Endothelial cell of umbilical vein (primary cell): ENCODE results near the gene C19orf25. TPM values are rescaled to one million over a fixed set of nuclear protein-coding genes. Genes with fewer than 3 reads are reported as not detected.

Source experiments
- BruUV-seq: library from RNA; stranded (reverse); fragments of 400-500 nt; replicated peaks from 2 replicates; lab custom pipeline; 2021; lab: Mats Ljungman, UMichigan
- CTCF ChIA-PET: fragments of 300-600, 350-600 bp; sonication (Branson Sonifier 250); formaldehyde crosslinking; loops from one replicate; lab custom pipeline; 2021; ENCODE audit warnings: antibody characterized with exemption, inconsistent platforms; lab: Charles Lee
- POLR2A ChIA-PET: fragments of 300-600, 350-600 bp; sonication (Branson Sonifier 250); formaldehyde crosslinking; loops from one replicate; lab custom pipeline; 2021; ENCODE audit warnings: antibody characterized with exemption, inconsistent platforms; lab: Charles Lee
- DNase-seq: peaks from one replicate; pipeline ENCODE4 v3.0.0-alpha.2; 2011; ENCODE audit warnings: low read depth, low spot score
- FAIRE-seq: peaks from 2 replicates; lab custom pipeline; 2011; peaks lifted over from hg19 to GRCh38; lab: Jason Lieb, UNC
- H2AFZ ChIP-seq: 2 replicates; pipeline ENCODE4 v1.6.0; 2012; ENCODE audit warnings: low read depth, low read length, control low read depth, inconsistent platforms
- H3K27ac ChIP-seq: 2 replicates; pipeline ENCODE4 v1.5.1; 2011; ENCODE audit warnings: low read depth, mild to moderate bottlenecking, control low read depth, low read length, moderate library complexity; ENCODE audit not compliant: insufficient read depth
- H3K27me3 ChIP-seq, 2 experiments: 2 replicates each; pipeline versions ENCODE4 v1.6.0 to v1.6.1; 2011; ENCODE audit warnings: low read length in 2 of 2, mixed read lengths in 1 of 2; ENCODE audit not compliant: control insufficient read depth in 2 of 2, insufficient read depth in 2 of 2
- H3K36me3 ChIP-seq, 2 experiments: 2 replicates in 1 of 2; 3 replicates in 1 of 2; pipeline ENCODE4 v1.5.1; 2011; ENCODE audit warnings: low read length in 2 of 2, mild to moderate bottlenecking in 1 of 2, moderate library complexity in 1 of 2; ENCODE audit not compliant: control insufficient read depth in 2 of 2, insufficient read depth in 2 of 2; ENCODE audit errors: extremely low read depth in 1 of 2
- H3K4me1 ChIP-seq: 3 replicates; pipeline ENCODE4 v1.5.1; 2011; ENCODE audit warnings: mild to moderate bottlenecking, low read length; ENCODE audit not compliant: control insufficient read depth, insufficient read depth; ENCODE audit errors: extremely low read depth
- H3K4me2 ChIP-seq: 2 replicates; pipeline ENCODE4 v1.6.1; 2011; ENCODE audit warnings: low read length, control low read depth, mixed read lengths; ENCODE audit not compliant: insufficient read depth
- H3K4me3 ChIP-seq, 3 experiments: fragments of 200-600 bp in 1 of 3; sonication (generic), shearing (Covaris generic) in 1 of 3; replicated peaks in 1 of 3; 2 replicates each; pipeline ENCODE4 v1.5.1; 2011 to 2016; ENCODE audit warnings: control low read depth in 3 of 3, low read length in 3 of 3, mild to moderate bottlenecking in 2 of 3, inconsistent platforms in 1 of 3, low read depth in 1 of 3, moderate library complexity in 1 of 3; ENCODE audit not compliant: insufficient read depth in 1 of 3
- H3K79me2 ChIP-seq: 2 replicates; pipeline ENCODE4 v1.6.0; 2012; ENCODE audit warnings: low read length, inconsistent platforms; ENCODE audit not compliant: control insufficient read depth, insufficient read depth
- H3K9ac ChIP-seq: replicated peaks from 2 replicates; pipeline ENCODE3; 2011; ENCODE audit warnings: low read length, control low read depth; ENCODE audit not compliant: insufficient read depth; ENCODE audit errors: extremely low read depth
- H3K9me1 ChIP-seq: replicated peaks from 3 replicates; pipeline ENCODE4 v1.6.0; 2011; ENCODE audit warnings: mild to moderate bottlenecking, low read length; ENCODE audit not compliant: control insufficient read depth, insufficient read depth; ENCODE audit errors: extremely low read depth
- H3K9me3 ChIP-seq: replicated peaks from 2 replicates; pipeline ENCODE4 v1.5.1; 2012; ENCODE audit warnings: low read length, inconsistent platforms; ENCODE audit not compliant: control insufficient read depth, insufficient read depth
- H4K20me1 ChIP-seq: replicated peaks from 2 replicates; pipeline ENCODE3; 2011; ENCODE audit warnings: mild to moderate bottlenecking, low read length; ENCODE audit not compliant: control insufficient read depth, insufficient read depth; ENCODE audit errors: extremely low read depth
- EZH2 ChIP-seq: IDR thresholded peaks from 2 replicates; pipeline ENCODE4 v1.6.1; 2012; ENCODE audit warnings: borderline replicate concordance, low read depth, mild to moderate bottlenecking, moderate library complexity, low read length, inconsistent platforms; ENCODE audit not compliant: severe bottlenecking
- FOS ChIP-seq: IDR thresholded peaks from 2 replicates; pipeline ENCODE4 v1.6.1; 2011; ENCODE audit warnings: mild to moderate bottlenecking, low read length, moderate library complexity, borderline replicate concordance; ENCODE audit not compliant: insufficient read depth
- GATA2 ChIP-seq: IDR thresholded peaks from 2 replicates; pipeline ENCODE4 v1.7.0; 2011; ENCODE audit warnings: low read depth, mild to moderate bottlenecking, moderate library complexity, mixed read lengths, low read length; ENCODE audit not compliant: insufficient read length, insufficient read depth
- JUN ChIP-seq: IDR thresholded peaks from 2 replicates; pipeline ENCODE4 v1.6.1; 2011; ENCODE audit warnings: borderline replicate concordance, low read depth; ENCODE audit not compliant: insufficient read length, insufficient read depth
- MYC ChIP-seq: IDR thresholded peaks from one replicate; pipeline ENCODE4 v1.6.1; 2011; ENCODE audit warnings: mild to moderate bottlenecking, low read depth, low read length
- POLR2A ChIP-seq: IDR thresholded peaks from 2 replicates; pipeline ENCODE4 v1.6.1; 2012; ENCODE audit warnings: low read depth, mild to moderate bottlenecking, control low read depth, low read length
- POLR2AphosphoS5 ChIP-seq: IDR thresholded peaks from 2 replicates; pipeline ENCODE4 v1.6.1; 2012; ENCODE audit warnings: low read depth, mild to moderate bottlenecking, control low read depth, low read length, moderate library complexity; ENCODE audit not compliant: insufficient read depth
- dilution Hi-C: fragments of 300-500 bp; cut with MboI; formaldehyde crosslinking; loops from one replicate; pipeline ENCODE4 v1.15.0; 2019; ENCODE audit warnings: low sequenced_read_pairs; ENCODE audit not compliant: extremely low pct_ligation_motif_present
- intact Hi-C: fragments of 100-400 bp; cut with micrococcal nuclease; formaldehyde crosslinking; loops from one replicate; pipeline ENCODE4 v1.10.0; 2022
- polyA plus RNA-seq, 4 experiments: library from polyadenylated mRNA; depleted of rRNA in 3 of 4; stranded (reverse) in 3 of 4; unstranded in 1 of 4; fragments of >200 nt; gene quantifications; 2 replicates each; pipeline versions ENCODE4 v1.2.1 to v1.2.3, GENCODE V29; 2011 to 2012; ENCODE audit warnings: missing spikeins in 1 of 4
- total RNA-seq: library from RNA; stranded (reverse); gene quantifications from 2 replicates; pipeline ENCODE4 v1.2.3, GENCODE V29; 2021
- TF ChIP-seq, protein P1 (sequence below), 2 donors: IDR thresholded peaks; 1 replicate in 1 of 2; 2 replicates in 1 of 2; pipeline ENCODE4 v1.5.1; 2011; ENCODE audit warnings: low read length in 2 of 2, mild to moderate bottlenecking in 2 of 2, moderate library complexity in 2 of 2, control low read depth in 1 of 2, inconsistent platforms in 1 of 2, low read depth in 1 of 2; ENCODE audit not compliant: insufficient read depth in 1 of 2; ENCODE audit errors: extremely low read depth in 1 of 2
- TF ChIP-seq, protein P2 (sequence below): IDR thresholded peaks from 2 replicates; pipeline ENCODE4 v1.6.1; 2011; ENCODE audit not compliant: insufficient read depth, insufficient read length

C19orf25 gene
- total and polyA plus RNA-seq, 2 donors (not counting 3 experiments of a cell fraction or from before 2014, with no cell fraction given): 28.0 to 34.6 TPM

GRCh38 chr19:1434577-1435060 is 44.4 kb downstream of the C19orf25 start:
- dilution Hi-C loops (no loop called here), intact Hi-C loops (no loop called here)
- Histone ChIP-seq H3K4me1 (peaks cover 2% of the 10 kb centered on the region), H3K9me3 (no peaks in the 10 kb centered on the region), H3K27me3 (no peaks in the 10 kb centered on the region), H2AFZ (no peak overlapping the region), H3K79me2 (peaks cover 14% of the 10 kb centered on the region), H3K36me3 (peaks cover 0 to 41% of the 10 kb centered on the region in 2 experiments), H3K9me1 (no peaks in the 10 kb centered on the region), H4K20me1 (no peaks in the 10 kb centered on the region), H3K27ac (no peak overlapping the region), H3K9ac (no peak overlapping the region), H3K4me3 (no peak overlapping the region), H3K4me2 (no peak overlapping the region)
- TF ChIP-seq JUN (no peak), FOS (no peak), EZH2 (no peak), GATA2 (no peak), POLR2AphosphoS5 (no peak), MYC (no peak), POLR2A (no peak)
- TF ChIP-seq, protein P1, sequence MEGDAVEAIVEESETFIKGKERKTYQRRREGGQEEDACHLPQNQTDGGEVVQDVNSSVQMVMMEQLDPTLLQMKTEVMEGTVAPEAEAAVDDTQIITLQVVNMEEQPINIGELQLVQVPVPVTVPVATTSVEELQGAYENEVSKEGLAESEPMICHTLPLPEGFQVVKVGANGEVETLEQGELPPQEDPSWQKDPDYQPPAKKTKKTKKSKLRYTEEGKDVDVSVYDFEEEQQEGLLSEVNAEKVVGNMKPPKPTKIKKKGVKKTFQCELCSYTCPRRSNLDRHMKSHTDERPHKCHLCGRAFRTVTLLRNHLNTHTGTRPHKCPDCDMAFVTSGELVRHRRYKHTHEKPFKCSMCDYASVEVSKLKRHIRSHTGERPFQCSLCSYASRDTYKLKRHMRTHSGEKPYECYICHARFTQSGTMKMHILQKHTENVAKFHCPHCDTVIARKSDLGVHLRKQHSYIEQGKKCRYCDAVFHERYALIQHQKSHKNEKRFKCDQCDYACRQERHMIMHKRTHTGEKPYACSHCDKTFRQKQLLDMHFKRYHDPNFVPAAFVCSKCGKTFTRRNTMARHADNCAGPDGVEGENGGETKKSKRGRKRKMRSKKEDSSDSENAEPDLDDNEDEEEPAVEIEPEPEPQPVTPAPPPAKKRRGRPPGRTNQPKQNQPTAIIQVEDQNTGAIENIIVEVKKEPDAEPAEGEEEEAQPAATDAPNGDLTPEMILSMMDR (IDR thresholded peaks at IDR 0.05; ENCODE audit: extremely low read depth in 1 of 2, insufficient read depth in 1 of 2, low read depth in 1 of 2, low read length in 2 of 2): no peak
- TF ChIP-seq, protein P2, sequence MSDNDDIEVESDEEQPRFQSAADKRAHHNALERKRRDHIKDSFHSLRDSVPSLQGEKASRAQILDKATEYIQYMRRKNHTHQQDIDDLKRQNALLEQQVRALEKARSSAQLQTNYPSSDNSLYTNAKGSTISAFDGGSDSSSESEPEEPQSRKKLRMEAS: no peak
- no TSS peak for BruUV-seq
- CTCF ChIA-PET: no interaction called here
- FAIRE-seq: no peak
- POLR2A ChIA-PET: no interaction called here
- DNase-seq: no peak
